ENCODE measurements around the gene ZDHHC3. TPM values are rescaled to one million over a fixed set of nuclear protein-coding genes. Genes with fewer than 3 reads are reported as not detected.

The ZDHHC3 gene
- total and polyA plus RNA-seq, 2 donors (not counting 1 experiment from before 2014, with no cell fraction given) = 37.2 to 52.6 TPM

GRCh38 chr3:44948239-44948638 lies 27.7 kb downstream of the ZDHHC3 start:
- no peak overlapping the region for H3K9ac ChIP-seq (ENCODE audit: low read length)
- no peaks in the 10 kb centered on the region for H3K27me3 ChIP-seq (replicated peaks in 1 of 4; ENCODE audit: control extremely low read depth in 1 of 4, control insufficient read depth in 3 of 4, insufficient read depth in 4 of 4, low read length in 3 of 4)
- no peak overlapping the region for H3K27ac ChIP-seq (ENCODE audit: low read length in 2 of 2)
- H3K4me3 ChIP-seq (ENCODE audit: control extremely low read depth in 1 of 5, extremely low read depth in 1 of 5, insufficient read depth in 1 of 5, low read depth in 2 of 5, low read length in 4 of 5) = no peak overlapping the region
- Mint-ChIP-seq H3K4me1 (peaks cover 20% of the 10 kb centered on the region), H3K9me3 (ENCODE audit: insufficient read depth) (no peaks in the 10 kb centered on the region), H3K4me3 (no peak overlapping the region), H3K27me3 (no peaks in the 10 kb centered on the region), H3K27ac (no peak overlapping the region)
- CTCF ChIA-PET = interaction anchor here (1.1 kb wide), 1 partner anchor 90 kb away, joined by 3 read pairs; no protein-coding TSS in a partner anchor
- ATAC-seq (ENCODE audit: low read depth) (no peak), DNase-seq (no peak)
- no peaks in the 10 kb centered on the region for H3K9me3 ChIP-seq (ENCODE audit: control extremely low read depth in 1 of 3, control insufficient read depth in 2 of 3, insufficient read depth in 1 of 3, low read length in 2 of 3)
- H3K36me3 ChIP-seq (replicated peaks in 1 of 2; ENCODE audit: control extremely low read depth in 1 of 2, control insufficient read depth in 1 of 2, extremely low read depth in 1 of 2, insufficient read depth in 2 of 2, low read length in 1 of 2) = peaks cover 0 to 10% of the 10 kb centered on the region in 2 experiments
- peaks cover 7% of the 10 kb centered on the region for H4K20me1 ChIP-seq (ENCODE audit: control insufficient read depth, insufficient read depth, low read length, poor library complexity, severe bottlenecking)
- TF ChIP-seq CTCF (IDR thresholded peaks at IDR 0.05) = no peak
- no peak for TF ChIP-seq EZH2 (IDR thresholded peaks at IDR 0.05; ENCODE audit: borderline replicate concordance, insufficient read depth, low read depth, low read length, poor library complexity, severe bottlenecking)
- POLR2A ChIA-PET = no interaction called here
- H2AFZ ChIP-seq (ENCODE audit: insufficient read depth, low read depth, low read length, poor library complexity, severe bottlenecking) = no peak overlapping the region
- 97% methylated on average over 3 of the region's 3 CpGs for WGBS (ENCODE audit: insufficient coverage)
- intact Hi-C loops (cut with micrococcal nuclease) = no loop called here
- no peak overlapping the region for H3K4me2 ChIP-seq (replicated peaks; ENCODE audit: low read depth, low read length, poor library complexity, severe bottlenecking)
- H3K4me1 ChIP-seq (ENCODE audit: control insufficient read depth in 2 of 2, insufficient read depth in 2 of 2, low read length in 2 of 2) = peaks cover 0 to 6% of the 10 kb centered on the region in 2 donors
- peaks cover 22% of the 10 kb centered on the region for H3K79me2 ChIP-seq (ENCODE audit: control insufficient read depth, insufficient read depth, low read length)

DNA sequence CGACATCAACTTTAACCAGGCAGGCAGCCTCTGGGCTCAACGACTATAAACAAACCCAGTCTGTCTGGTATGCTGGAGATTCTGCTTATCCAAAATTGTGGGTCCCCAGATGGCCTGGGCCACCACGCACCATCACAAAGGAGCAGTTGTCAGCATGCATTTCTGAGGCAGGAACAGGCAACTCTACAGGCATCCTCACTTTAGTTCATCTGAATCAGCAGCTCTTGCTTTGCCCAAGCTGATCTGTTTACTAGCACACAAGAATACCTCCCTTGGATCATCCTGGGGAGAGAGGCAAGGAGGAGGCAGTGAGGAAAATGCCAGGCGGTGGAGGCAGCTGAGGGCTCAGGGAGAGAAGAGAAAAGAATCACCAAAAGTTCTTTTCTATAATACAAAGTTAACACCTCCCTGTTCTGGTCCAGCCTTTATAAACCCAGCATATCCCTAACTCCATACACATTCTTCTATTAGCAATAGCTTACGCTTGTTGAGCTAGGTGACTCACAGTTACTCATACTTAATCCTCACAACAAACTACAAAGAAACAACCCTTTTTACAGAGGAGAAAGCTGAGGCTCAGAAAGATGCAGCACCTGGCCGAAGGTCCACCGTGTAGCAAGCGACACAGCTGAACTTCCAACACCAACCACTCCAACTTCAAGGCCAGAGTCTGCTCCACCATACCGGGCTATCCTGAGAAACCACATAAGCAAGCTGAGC lies 33.6 kb downstream of the ZDHHC3 start:
- TF ChIP-seq CTCF (IDR thresholded peaks at IDR 0.05) = no peak
- no peak for TF ChIP-seq EZH2 (IDR thresholded peaks at IDR 0.05; ENCODE audit: borderline replicate concordance, insufficient read depth, low read depth, low read length, poor library complexity, severe bottlenecking)
- no peak overlapping the region for H2AFZ ChIP-seq (ENCODE audit: insufficient read depth, low read depth, low read length, poor library complexity, severe bottlenecking)
- H3K4me1 ChIP-seq (ENCODE audit: control insufficient read depth in 2 of 2, insufficient read depth in 2 of 2, low read length in 2 of 2) = no peaks in the 10 kb centered on the region
- no peak overlapping the region for H3K9ac ChIP-seq (ENCODE audit: low read length)
- H3K4me3 Mint-ChIP-seq = no peak overlapping the region
- intact Hi-C loops (cut with micrococcal nuclease) = no loop called here
- no peak overlapping the region for H3K4me3 ChIP-seq (ENCODE audit: control extremely low read depth in 1 of 5, extremely low read depth in 1 of 5, insufficient read depth in 1 of 5, low read depth in 2 of 5, low read length in 4 of 5)
- no peak overlapping the region for H3K27ac Mint-ChIP-seq
- H3K27me3 Mint-ChIP-seq = no peaks in the 10 kb centered on the region
- DNase-seq (no peak), ATAC-seq (ENCODE audit: low read depth) (no peak)
- no peak overlapping the region for H3K27ac ChIP-seq (ENCODE audit: low read length in 2 of 2)
- H3K36me3 ChIP-seq (replicated peaks in 1 of 2; ENCODE audit: control extremely low read depth in 1 of 2, control insufficient read depth in 1 of 2, extremely low read depth in 1 of 2, insufficient read depth in 2 of 2, low read length in 1 of 2) = peaks cover 15 to 63% of the 10 kb centered on the region in 2 experiments
- POLR2A ChIA-PET = interaction anchor here (0.7 kb wide), 1 partner anchor 417 kb away, joined by 5 read pairs; no protein-coding TSS in a partner anchor
- H3K4me1 Mint-ChIP-seq = no peaks in the 10 kb centered on the region
- H4K20me1 ChIP-seq (ENCODE audit: control insufficient read depth, insufficient read depth, low read length, poor library complexity, severe bottlenecking) = no peaks in the 10 kb centered on the region
- H3K27me3 ChIP-seq (replicated peaks in 1 of 4; ENCODE audit: control extremely low read depth in 1 of 4, control insufficient read depth in 3 of 4, insufficient read depth in 4 of 4, low read length in 3 of 4) = no peaks in the 10 kb centered on the region
- 95% methylated on average over 7 of the region's 9 CpGs for WGBS (ENCODE audit: insufficient coverage)
- peaks cover 19% of the 10 kb centered on the region for H3K79me2 ChIP-seq (ENCODE audit: control insufficient read depth, insufficient read depth, low read length)
- CTCF ChIA-PET = no interaction called here
- no peaks in the 10 kb centered on the region for H3K9me3 ChIP-seq (ENCODE audit: control extremely low read depth in 1 of 3, control insufficient read depth in 2 of 3, insufficient read depth in 1 of 3, low read length in 2 of 3)
- H3K9me3 Mint-ChIP-seq (ENCODE audit: insufficient read depth) = no peaks in the 10 kb centered on the region
- no peak overlapping the region for H3K4me2 ChIP-seq (replicated peaks; ENCODE audit: low read depth, low read length, poor library complexity, severe bottlenecking)
